Lower leg skin (tissue), 4 donors: ENCODE data around the gene NUSAP1. TPM values are rescaled to one million over a fixed set of nuclear protein-coding genes. Genes with fewer than 3 reads are reported as not detected.
"Not testable (repeated sequence)": the region's sequence is repeated elsewhere in the genome, so short reads cannot be mapped to it uniquely, and the experiment has no call there.

Source experiments
- DNase-seq, 2 donors: peaks; one replicate each; pipeline ENCODE4 v3.0.0-alpha.2; 2019; ENCODE audit warnings: low spot score in 2 of 2
- H3K4me3 ChIP-seq: fragments of 200-600 bp; sonication (generic); 2 replicates; pipeline ENCODE4 v1.5.1; 2017; ENCODE audit warnings: mild to moderate bottlenecking, low read depth; ENCODE audit not compliant: poor library complexity, severe bottlenecking
- POLR2A ChIP-seq, 2 donors: fragments of 450-650 bp; IDR thresholded peaks; one replicate each; pipeline ENCODE4 v1.6.1; 2016 to 2017; ENCODE audit warnings: antibody characterized with exemption in 2 of 2, mild to moderate bottlenecking in 1 of 2, moderate library complexity in 1 of 2
- whole genome bisulfite sequencing, 2 donors: methylation state at CpG; one replicate each; pipeline ENCODE4 v1.1.5; 2018; 5-methylcytosine and 5-hydroxymethylcytosine counted together
- intact Hi-C: fragments of 100-400 bp; cut with DNase I; formaldehyde crosslinking; loops from one replicate; pipeline ENCODE4 v1.15.0; 2023; ENCODE audit warnings: low total_unique reads
- total RNA-seq, 4 donors: library from RNA; depleted of rRNA; stranded (reverse); fragments of >200 nt; gene quantifications; one replicate each; pipeline ENCODE4 v1.1.0, GENCODE V29; 2016
- TF ChIP-seq, protein P1 (sequence below), 3 donors: fragments of 450-650 bp; IDR thresholded peaks; one replicate each; pipeline ENCODE4 v1.5.1; 2016; ENCODE audit warnings: antibody characterized with exemption in 3 of 3, mild to moderate bottlenecking in 3 of 3, moderate library complexity in 2 of 3

NUSAP1 gene
- total RNA-seq, 4 donors from 2014 or later, result 3.2 to 17.4 (median 12.0) TPM

DNA sequence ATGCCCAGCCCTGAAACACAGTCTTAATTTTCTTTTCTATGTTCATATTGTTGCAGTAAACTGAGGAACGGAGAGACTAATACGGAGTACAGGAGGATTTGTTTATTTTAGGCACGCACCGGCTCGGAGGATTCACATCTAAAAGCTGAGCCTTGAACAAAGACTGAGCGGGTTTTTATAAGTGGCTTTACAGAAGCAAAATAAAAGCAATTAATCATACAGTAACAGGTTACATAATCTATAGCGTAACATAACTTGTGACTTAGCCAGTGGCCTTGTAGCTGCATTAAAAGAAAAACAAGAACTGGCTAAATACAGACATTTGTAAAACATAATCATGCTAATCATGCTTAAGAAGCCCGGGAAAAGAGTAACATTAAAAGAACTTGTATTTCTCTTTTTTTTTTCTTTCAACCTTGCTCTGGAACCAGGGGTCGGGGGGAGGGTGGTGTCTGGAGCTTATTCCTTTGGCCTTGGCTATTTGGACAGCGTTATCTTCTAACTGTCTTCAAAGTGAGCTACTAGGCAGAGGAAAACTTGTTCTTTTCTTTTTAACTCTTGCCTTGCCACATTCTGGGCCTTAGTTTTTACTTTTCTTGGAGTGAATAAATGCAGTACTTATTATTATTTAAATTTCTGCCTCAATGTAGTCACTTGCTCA is 17.5 kb downstream of the NUSAP1 start:
- TF ChIP-seq, protein P1, sequence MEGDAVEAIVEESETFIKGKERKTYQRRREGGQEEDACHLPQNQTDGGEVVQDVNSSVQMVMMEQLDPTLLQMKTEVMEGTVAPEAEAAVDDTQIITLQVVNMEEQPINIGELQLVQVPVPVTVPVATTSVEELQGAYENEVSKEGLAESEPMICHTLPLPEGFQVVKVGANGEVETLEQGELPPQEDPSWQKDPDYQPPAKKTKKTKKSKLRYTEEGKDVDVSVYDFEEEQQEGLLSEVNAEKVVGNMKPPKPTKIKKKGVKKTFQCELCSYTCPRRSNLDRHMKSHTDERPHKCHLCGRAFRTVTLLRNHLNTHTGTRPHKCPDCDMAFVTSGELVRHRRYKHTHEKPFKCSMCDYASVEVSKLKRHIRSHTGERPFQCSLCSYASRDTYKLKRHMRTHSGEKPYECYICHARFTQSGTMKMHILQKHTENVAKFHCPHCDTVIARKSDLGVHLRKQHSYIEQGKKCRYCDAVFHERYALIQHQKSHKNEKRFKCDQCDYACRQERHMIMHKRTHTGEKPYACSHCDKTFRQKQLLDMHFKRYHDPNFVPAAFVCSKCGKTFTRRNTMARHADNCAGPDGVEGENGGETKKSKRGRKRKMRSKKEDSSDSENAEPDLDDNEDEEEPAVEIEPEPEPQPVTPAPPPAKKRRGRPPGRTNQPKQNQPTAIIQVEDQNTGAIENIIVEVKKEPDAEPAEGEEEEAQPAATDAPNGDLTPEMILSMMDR (IDR thresholded peaks at IDR 0.05), result no peak
- TF ChIP-seq POLR2A (IDR thresholded peaks at IDR 0.05), result no peak
- DNase-seq, result no peak
- WGBS, 2 donors, result 67 to 68% methylated on average over 10 of the region's 10 CpGs
- no peak overlapping the region for H3K4me3 ChIP-seq
- intact Hi-C loops, result no loop called here

DNA sequence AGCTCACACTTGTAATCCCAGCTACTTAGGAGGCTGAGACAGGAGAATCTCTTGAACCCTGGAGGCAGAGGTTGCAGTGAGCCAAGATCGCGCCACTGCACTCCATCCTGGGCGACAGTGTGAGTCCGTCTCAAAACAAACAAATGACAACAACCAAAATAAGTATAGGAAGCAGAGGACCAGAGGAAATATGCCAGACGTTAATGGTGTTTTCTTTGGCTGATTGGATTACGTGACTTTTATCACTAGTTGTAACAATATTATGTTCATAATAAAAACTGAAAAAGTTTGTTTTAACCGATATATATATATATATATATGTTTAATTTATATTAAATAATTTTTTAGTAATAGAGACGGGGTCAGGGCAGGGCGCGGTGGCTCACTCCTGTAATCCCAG is 21.7 kb downstream of the NUSAP1 start:
- WGBS, 2 donors, result 93 to 97% methylated on average over 10 of the region's 10 CpGs
- intact Hi-C loops, result no loop called here
- DNase-seq, result no peak
- TF ChIP-seq, protein P1 (IDR thresholded peaks at IDR 0.05), result no peak
- TF ChIP-seq POLR2A (IDR thresholded peaks at IDR 0.05), result no peak
- H3K4me3 ChIP-seq, result no peak overlapping the region

DNA sequence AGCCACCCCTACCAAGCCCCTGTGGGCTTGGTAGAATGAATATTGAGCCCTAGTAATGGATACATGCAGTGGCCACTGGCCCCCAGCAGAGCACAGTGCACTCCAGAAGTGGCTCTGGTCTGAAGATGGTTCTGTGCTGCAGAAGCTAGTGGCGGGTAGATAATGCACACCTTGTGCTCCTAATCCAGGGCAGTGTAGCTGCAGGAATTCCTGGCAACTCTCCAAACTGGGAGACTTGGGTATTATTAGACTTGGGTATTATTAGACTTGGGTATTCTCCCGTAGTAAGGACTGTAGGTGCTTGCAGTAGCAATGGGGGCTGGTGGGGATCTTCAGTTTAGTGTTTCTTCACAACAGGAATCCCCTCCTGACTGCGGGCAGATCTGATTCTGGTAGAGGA is 34.7 kb downstream of the NUSAP1 start:
- WGBS, 2 donors, result 87 to 98% methylated on average over 3 of the region's 3 CpGs
- TF ChIP-seq, protein P1 (IDR thresholded peaks at IDR 0.05), result no peak
- no peak for TF ChIP-seq POLR2A (IDR thresholded peaks at IDR 0.05)
- H3K4me3 ChIP-seq, result no peak overlapping the region
- intact Hi-C loops, result no loop called here
- no peak for DNase-seq

DNA sequence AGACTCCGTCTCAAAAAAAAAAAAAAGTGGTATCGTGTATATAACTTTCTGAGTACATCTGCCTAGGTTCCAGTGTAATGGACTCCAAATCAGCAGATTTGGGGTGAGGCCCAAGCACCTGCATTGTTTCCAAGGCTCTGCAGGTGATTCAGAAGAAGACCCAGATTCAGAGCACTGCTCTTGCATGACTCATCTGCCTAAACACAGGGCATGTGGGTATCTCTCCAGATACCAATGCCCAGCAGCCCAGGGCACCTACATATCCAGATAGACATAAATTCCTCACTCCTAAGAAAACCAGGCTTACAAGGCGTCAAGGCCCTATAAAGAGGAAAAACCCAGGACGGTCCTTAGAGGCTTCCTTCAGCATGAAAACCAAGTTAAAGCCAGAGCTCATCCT is 45.3 kb downstream of the NUSAP1 start:
- intact Hi-C loops, result no loop called here
- 97 to 98% methylated on average over 4 of the region's 4 CpGs for WGBS, 2 donors
- no peak overlapping the region for H3K4me3 ChIP-seq
- no peak for TF ChIP-seq POLR2A (IDR thresholded peaks at IDR 0.05)
- TF ChIP-seq, protein P1 (IDR thresholded peaks at IDR 0.05), result no peak
- no peak for DNase-seq

DNA sequence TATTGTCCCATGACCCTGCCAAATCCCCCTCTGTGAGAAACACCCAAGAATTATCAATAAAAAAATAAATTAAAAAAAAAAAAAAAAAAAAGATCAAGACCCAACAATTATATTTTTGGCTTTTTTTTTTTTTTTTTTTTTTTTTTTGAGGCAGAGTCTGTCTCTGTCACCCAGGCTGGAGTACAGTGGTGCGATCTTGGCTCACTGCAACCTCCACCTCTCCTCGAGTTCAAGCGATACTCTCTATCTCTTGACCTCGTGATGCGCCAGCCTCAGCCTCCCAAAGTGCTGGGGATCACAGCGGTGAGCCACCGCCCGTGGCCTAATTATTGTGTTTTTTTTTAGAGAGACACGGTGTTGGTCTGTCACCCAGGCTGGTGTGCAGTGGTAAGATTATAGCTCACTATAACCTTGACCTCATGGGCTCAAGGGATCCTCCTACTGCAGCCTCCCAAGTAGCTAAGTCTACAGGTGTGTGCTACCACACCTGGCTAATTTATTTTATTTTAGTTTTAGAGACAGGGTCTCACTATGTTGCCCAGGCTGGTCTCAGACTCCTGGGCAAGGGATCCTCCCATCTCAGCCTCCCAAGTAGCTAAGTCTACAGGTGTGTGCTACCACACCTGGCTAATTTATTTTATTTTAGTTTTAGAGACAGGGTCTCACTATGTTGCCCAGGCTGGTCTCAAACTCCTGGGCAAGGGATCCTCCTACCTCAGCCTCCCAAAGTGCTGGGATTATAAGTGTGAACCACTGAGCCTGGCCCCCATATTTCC is 51.5 kb downstream of the NUSAP1 start:
- DNase-seq, H3K4me3 ChIP-seq, intact Hi-C loops: not testable (repeated sequence)
- WGBS, 2 donors, result 89 to 98% methylated on average over 9 of the region's 9 CpGs

DNA sequence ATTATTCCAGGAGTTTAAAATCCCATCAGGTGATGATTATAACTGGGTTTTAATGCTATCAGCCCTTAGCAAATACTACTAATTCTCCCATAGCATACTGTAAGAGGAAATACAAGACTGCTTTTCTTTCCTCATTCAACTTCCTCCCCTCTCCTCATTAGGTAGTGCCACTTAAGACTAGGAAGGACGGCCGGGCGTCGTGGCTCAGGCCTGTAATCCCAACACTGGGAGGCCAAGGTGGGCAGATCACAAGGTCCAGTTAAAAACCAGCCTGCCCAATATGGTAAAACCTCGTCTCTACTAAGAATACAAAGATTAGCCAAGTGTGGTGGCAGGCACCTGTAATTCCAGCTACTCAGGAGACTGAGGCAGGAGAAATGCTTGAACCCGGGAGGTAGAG is 55.0 kb downstream of the NUSAP1 start:
- no peak for DNase-seq
- intact Hi-C loops, result no loop called here
- H3K4me3 ChIP-seq, result no peak overlapping the region
- 97 to 98% methylated on average over 6 of the region's 6 CpGs for WGBS, 2 donors
- TF ChIP-seq POLR2A (IDR thresholded peaks at IDR 0.05), result no peak
- TF ChIP-seq, protein P1 (IDR thresholded peaks at IDR 0.05), result no peak
